SIG-M5 (cell line): ENCODE measurements around the gene UBAP1.
"Not testable (repeated sequence)": the region's sequence is repeated elsewhere in the genome, so short reads cannot be mapped to it uniquely, and the experiment has no call there.

Experiments used
- DNase-seq: peaks from one replicate; lab custom pipeline; 2025; lab: John Stamatoyannopoulos, UW

UBAP1 gene

GRCh38 chr9:34224349-34224748, 45.5 kb downstream of the UBAP1 start:
- no peak for DNase-seq

GRCh38 chr9:34226144-34226760, 47.4 kb downstream of the UBAP1 start:
- not testable (repeated sequence) for DNase-seq

- DNase-seq: no peak
Observed at GRCh38 chr9:34227445-34227844, 48.6 kb downstream of the UBAP1 start.

GRCh38 chr9:34230556-34230955, 51.7 kb downstream of the UBAP1 start:
- no peak for DNase-seq

GRCh38 chr9:34232201-34232600, 53.4 kb downstream of the UBAP1 start:
- no peak for DNase-seq

- no peak for DNase-seq
Observed at GRCh38 chr9:34233672-34234071, 54.8 kb downstream of the UBAP1 start.

- DNase-seq: no peak
Observed at GRCh38 chr9:34237836-34238235, 59.0 kb downstream of the UBAP1 start.

- no peak for DNase-seq
Observed at GRCh38 chr9:34240006-34240405, 61.2 kb downstream of the UBAP1 start.

- DNase-seq: no peak
Observed at GRCh38 chr9:34242830-34243229, 64.0 kb downstream of the UBAP1 start.

GRCh38 chr9:34245212-34245611, 66.4 kb downstream of the UBAP1 start:
- DNase-seq: not testable (repeated sequence)

GRCh38 chr9:34246453-34246852, 67.6 kb downstream of the UBAP1 start:
- no peak for DNase-seq

GRCh38 chr9:34247782-34248181, 68.9 kb downstream of the UBAP1 start:
- DNase-seq: not testable (repeated sequence)

GRCh38 chr9:34249274-34249673, 70.4 kb downstream of the UBAP1 start:
- DNase-seq: no peak

- no peak for DNase-seq
Observed at GRCh38 chr9:34250721-34251120, 71.9 kb downstream of the UBAP1 start.

- no peak for DNase-seq
Observed at GRCh38 chr9:34252016-34252415, 73.2 kb downstream of the UBAP1 start.

GRCh38 chr9:34252670-34253459, 74.0 kb downstream of the UBAP1 start:
- no peak for DNase-seq

GRCh38 chr9:34253460-34253837, 74.6 kb downstream of the UBAP1 start:
- no peak for DNase-seq

- no peak for DNase-seq
Observed at GRCh38 chr9:34254141-34254913, 75.5 kb downstream of the UBAP1 start.

- DNase-seq: no peak
Observed at GRCh38 chr9:34254966-34255825, 76.4 kb downstream of the UBAP1 start.

- no peak for DNase-seq
Observed at GRCh38 chr9:34256104-34256503, 77.3 kb downstream of the UBAP1 start.

GRCh38 chr9:34256987-34257585, 78.2 kb downstream of the UBAP1 start:
- no peak for DNase-seq

- no peak for DNase-seq
Observed at GRCh38 chr9:34259315-34259714, 80.5 kb downstream of the UBAP1 start.
